ENCODE results near the gene CYTH1.

The CYTH1 gene

DNA sequence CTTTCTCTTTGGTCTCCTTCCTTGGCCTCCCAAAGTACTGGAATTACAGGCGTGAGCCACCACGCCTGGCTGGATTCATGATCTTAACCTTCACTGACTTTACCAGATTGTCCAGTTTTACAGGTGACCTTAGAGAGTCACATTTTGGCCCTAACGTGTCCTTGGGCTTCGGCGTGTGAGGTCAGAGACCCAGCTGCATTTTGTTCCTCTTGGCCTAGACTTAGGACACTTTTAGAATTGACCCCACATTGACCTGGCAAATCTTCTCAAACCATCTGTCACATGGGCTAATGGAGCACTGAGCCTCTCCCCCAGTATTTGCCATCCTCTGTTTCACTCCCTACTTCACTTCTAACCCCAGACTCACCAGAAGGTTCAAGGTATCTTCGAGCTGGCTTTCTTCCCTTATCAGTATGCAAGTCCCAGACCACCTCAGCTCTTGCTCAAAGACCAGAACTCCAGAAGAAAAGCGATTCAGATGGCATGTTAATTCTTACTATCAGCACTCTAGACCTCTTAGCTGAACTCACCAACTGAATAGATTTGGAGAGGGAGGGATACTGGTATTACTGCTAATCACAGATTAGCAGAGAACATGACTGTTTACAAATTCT is 1.7 kb upstream of the CYTH1 start:
- TF ChIP-seq, protein P1, sequence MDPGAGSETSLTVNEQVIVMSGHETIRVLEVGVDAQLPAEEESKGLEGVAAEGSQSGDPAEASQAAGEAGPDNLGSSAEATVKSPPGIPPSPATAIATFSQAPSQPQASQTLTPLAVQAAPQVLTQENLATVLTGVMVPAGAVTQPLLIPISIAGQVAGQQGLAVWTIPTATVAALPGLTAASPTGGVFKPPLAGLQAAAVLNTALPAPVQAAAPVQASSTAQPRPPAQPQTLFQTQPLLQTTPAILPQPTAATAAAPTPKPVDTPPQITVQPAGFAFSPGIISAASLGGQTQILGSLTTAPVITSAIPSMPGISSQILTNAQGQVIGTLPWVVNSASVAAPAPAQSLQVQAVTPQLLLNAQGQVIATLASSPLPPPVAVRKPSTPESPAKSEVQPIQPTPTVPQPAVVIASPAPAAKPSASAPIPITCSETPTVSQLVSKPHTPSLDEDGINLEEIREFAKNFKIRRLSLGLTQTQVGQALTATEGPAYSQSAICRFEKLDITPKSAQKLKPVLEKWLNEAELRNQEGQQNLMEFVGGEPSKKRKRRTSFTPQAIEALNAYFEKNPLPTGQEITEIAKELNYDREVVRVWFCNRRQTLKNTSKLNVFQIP (CRISPR knock-in tag; IDR thresholded peaks at IDR 0.05; ENCODE audit: borderline replicate concordance, low read depth) = no peak
- TF ChIP-seq PPARA (CRISPR knock-in tag; IDR thresholded peaks at IDR 0.05; ENCODE audit: borderline replicate concordance) = no peak
- TF ChIP-seq ZC3H10 (CRISPR knock-in tag; IDR thresholded peaks at IDR 0.05) = no peak
- no peak for TF ChIP-seq ZNF70 (CRISPR knock-in tag; IDR thresholded peaks at IDR 0.05)
- no peak for TF ChIP-seq ISL1 (CRISPR knock-in tag; IDR thresholded peaks at IDR 0.05)
- no peak for TF ChIP-seq TOX (CRISPR knock-in tag; IDR thresholded peaks at IDR 0.05; ENCODE audit: borderline replicate concordance)
- TF ChIP-seq TCF4 (CRISPR knock-in tag; IDR thresholded peaks at IDR 0.05; ENCODE audit: borderline replicate concordance) = no peak
- ATAC-seq = no peak

DNA sequence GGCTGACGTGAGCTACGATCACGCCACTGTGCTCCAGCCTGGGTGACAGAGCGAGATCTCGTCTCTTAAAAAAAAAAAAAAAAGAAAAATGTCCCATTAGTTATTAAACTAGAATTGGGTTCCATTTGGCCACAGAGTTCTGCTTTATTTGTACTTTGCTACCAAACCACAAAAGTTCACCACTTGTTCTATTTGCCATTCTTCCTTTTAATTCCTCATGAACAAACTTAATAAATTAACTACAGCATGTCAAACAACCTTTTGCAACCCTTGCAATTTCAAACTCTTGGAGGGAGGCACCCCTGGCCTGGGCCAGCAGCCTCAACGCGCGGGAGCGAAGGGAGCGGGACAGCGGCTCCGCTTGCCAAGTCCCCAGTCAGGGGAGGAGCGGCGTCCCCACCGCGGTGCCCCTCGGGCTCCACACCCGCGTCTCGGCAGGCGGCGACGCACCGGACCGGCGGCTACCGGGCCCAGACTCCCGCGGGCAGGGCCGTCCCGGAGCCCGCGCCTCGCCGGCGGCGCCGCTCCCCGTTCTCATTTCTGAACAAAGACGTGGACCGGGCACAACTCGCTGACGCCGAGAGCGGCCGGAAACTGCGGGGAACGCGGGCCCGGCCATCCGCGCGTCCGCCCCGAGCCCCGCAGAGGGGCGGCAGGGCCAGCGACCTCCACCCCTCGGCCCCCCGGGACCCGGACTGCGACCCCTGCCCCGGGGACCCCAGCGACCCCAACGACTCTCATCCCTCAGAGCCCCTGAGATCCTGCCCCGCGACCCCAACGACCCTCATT is 775 bp downstream of the CYTH1 start:
- ATAC-seq = peak; percentile 50
- TF ChIP-seq ZNF8 (CRISPR knock-in tag; IDR thresholded peaks at IDR 0.05) (no peak), ZNF70 (CRISPR knock-in tag; IDR thresholded peaks at IDR 0.05) (no peak), ISL1 (CRISPR knock-in tag; IDR thresholded peaks at IDR 0.05) (no peak), GLIS3 (CRISPR knock-in tag; IDR thresholded peaks at IDR 0.05) (no peak), RARB (CRISPR knock-in tag; IDR thresholded peaks at IDR 0.05) (no peak), BACH2 (CRISPR knock-in tag; IDR thresholded peaks at IDR 0.05; ENCODE audit: borderline replicate concordance) (no peak), TCF4 (CRISPR knock-in tag; IDR thresholded peaks at IDR 0.05; ENCODE audit: borderline replicate concordance) (no peak), PPARA (CRISPR knock-in tag; IDR thresholded peaks at IDR 0.05; ENCODE audit: borderline replicate concordance) (no peak), TOX (CRISPR knock-in tag; IDR thresholded peaks at IDR 0.05; ENCODE audit: borderline replicate concordance) (no peak), ZC3H10 (CRISPR knock-in tag; IDR thresholded peaks at IDR 0.05) (no peak), ESRRG (CRISPR knock-in tag; IDR thresholded peaks at IDR 0.05) (no peak), CSDC2 (CRISPR knock-in tag; IDR thresholded peaks at IDR 0.05) (no peak), ZFP30 (CRISPR knock-in tag; IDR thresholded peaks at IDR 0.05) (no peak), ZFP3 (CRISPR knock-in tag; IDR thresholded peaks at IDR 0.05) (no peak), SNAI2 (CRISPR knock-in tag; IDR thresholded peaks at IDR 0.05) (no peak)
- TF ChIP-seq, protein P2, sequence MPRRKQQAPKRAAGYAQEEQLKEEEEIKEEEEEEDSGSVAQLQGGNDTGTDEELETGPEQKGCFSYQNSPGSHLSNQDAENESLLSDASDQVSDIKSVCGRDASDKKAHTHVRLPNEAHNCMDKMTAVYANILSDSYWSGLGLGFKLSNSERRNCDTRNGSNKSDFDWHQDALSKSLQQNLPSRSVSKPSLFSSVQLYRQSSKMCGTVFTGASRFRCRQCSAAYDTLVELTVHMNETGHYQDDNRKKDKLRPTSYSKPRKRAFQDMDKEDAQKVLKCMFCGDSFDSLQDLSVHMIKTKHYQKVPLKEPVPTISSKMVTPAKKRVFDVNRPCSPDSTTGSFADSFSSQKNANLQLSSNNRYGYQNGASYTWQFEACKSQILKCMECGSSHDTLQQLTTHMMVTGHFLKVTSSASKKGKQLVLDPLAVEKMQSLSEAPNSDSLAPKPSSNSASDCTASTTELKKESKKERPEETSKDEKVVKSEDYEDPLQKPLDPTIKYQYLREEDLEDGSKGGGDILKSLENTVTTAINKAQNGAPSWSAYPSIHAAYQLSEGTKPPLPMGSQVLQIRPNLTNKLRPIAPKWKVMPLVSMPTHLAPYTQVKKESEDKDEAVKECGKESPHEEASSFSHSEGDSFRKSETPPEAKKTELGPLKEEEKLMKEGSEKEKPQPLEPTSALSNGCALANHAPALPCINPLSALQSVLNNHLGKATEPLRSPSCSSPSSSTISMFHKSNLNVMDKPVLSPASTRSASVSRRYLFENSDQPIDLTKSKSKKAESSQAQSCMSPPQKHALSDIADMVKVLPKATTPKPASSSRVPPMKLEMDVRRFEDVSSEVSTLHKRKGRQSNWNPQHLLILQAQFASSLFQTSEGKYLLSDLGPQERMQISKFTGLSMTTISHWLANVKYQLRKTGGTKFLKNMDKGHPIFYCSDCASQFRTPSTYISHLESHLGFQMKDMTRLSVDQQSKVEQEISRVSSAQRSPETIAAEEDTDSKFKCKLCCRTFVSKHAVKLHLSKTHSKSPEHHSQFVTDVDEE (CRISPR knock-in tag; IDR thresholded peaks at IDR 0.05) = no peak
- TF ChIP-seq, protein P3, sequence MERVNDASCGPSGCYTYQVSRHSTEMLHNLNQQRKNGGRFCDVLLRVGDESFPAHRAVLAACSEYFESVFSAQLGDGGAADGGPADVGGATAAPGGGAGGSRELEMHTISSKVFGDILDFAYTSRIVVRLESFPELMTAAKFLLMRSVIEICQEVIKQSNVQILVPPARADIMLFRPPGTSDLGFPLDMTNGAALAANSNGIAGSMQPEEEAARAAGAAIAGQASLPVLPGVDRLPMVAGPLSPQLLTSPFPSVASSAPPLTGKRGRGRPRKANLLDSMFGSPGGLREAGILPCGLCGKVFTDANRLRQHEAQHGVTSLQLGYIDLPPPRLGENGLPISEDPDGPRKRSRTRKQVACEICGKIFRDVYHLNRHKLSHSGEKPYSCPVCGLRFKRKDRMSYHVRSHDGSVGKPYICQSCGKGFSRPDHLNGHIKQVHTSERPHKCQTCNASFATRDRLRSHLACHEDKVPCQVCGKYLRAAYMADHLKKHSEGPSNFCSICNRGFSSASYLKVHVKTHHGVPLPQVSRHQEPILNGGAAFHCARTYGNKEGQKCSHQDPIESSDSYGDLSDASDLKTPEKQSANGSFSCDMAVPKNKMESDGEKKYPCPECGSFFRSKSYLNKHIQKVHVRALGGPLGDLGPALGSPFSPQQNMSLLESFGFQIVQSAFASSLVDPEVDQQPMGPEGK (CRISPR knock-in tag; IDR thresholded peaks at IDR 0.05; ENCODE audit: borderline replicate concordance) = no peak
- TF ChIP-seq, protein P4, sequence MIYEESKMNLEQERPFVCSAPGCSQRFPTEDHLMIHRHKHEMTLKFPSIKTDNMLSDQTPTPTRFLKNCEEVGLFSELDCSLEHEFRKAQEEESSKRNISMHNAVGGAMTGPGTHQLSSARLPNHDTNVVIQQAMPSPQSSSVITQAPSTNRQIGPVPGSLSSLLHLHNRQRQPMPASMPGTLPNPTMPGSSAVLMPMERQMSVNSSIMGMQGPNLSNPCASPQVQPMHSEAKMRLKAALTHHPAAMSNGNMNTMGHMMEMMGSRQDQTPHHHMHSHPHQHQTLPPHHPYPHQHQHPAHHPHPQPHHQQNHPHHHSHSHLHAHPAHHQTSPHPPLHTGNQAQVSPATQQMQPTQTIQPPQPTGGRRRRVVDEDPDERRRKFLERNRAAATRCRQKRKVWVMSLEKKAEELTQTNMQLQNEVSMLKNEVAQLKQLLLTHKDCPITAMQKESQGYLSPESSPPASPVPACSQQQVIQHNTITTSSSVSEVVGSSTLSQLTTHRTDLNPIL (CRISPR knock-in tag; IDR thresholded peaks at IDR 0.05; ENCODE audit: low read depth) = no peak
- TF ChIP-seq, protein P1 (CRISPR knock-in tag; IDR thresholded peaks at IDR 0.05; ENCODE audit: borderline replicate concordance, low read depth) = no peak

DNA sequence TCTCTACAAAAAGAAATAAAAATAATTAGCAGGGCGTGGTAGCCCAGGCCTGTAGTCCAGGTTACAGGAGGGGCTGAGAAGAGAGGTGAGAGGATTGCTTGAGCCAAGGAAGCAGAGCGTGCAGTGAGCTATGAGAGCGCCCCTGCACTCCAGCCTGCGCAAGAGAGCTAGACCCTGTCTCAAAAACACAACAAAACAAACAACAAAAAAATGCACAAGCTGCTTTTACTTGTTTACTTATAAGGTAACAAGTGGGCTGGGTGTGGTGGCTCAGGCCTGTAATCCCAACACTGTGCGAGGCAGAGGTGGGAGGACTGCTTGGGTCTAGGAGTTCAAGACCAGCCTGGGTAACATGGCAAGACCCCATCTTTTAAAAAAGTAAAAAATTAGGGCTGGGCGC is 1.7 kb downstream of the CYTH1 start:
- no peak for ATAC-seq
- TF ChIP-seq, protein P4 (CRISPR knock-in tag; IDR thresholded peaks at IDR 0.05; ENCODE audit: low read depth) = no peak
- TF ChIP-seq RARB (CRISPR knock-in tag; IDR thresholded peaks at IDR 0.05) = no peak
- no peak for TF ChIP-seq ISL1 (CRISPR knock-in tag; IDR thresholded peaks at IDR 0.05)
- TF ChIP-seq SNAI2 (CRISPR knock-in tag; IDR thresholded peaks at IDR 0.05) = no peak
- TF ChIP-seq PPARA (CRISPR knock-in tag; IDR thresholded peaks at IDR 0.05; ENCODE audit: borderline replicate concordance) = no peak
- no peak for TF ChIP-seq ZFP30 (CRISPR knock-in tag; IDR thresholded peaks at IDR 0.05)
- TF ChIP-seq ARNTL (CRISPR knock-in tag; IDR thresholded peaks at IDR 0.05; ENCODE audit: borderline replicate concordance, low read depth) = no peak
- TF ChIP-seq TOX (CRISPR knock-in tag; IDR thresholded peaks at IDR 0.05; ENCODE audit: borderline replicate concordance) = no peak
- TF ChIP-seq, protein P2 (CRISPR knock-in tag; IDR thresholded peaks at IDR 0.05) = no peak
- TF ChIP-seq OSR1 (CRISPR knock-in tag; IDR thresholded peaks at IDR 0.05) = no peak
- TF ChIP-seq ZC3H10 (CRISPR knock-in tag; IDR thresholded peaks at IDR 0.05) = no peak

All from SK-N-SH treated with all-trans-retinoic acid at 6 μM for 48 hours (cell line).